ENCODE measurements around the gene CRTC3.
"Not testable (repeated sequence)": the region's sequence is repeated elsewhere in the genome, so short reads cannot be mapped to it uniquely, and the experiment has no call there.

The CRTC3 gene

GRCh38 chr15:90636993-90637392 is 107.3 kb downstream of the CRTC3 start:
- not testable (repeated sequence) for DNase-seq

GRCh38 chr15:90637693-90638092 is 108.0 kb downstream of the CRTC3 start:
- no peak for DNase-seq

GRCh38 chr15:90638201-90638691 is 108.5 kb downstream of the CRTC3 start:
- DNase-seq = no peak

GRCh38 chr15:90638963-90639362 is 109.2 kb downstream of the CRTC3 start:
- no peak for DNase-seq

- DNase-seq = no peak
Observed at GRCh38 chr15:90640862-90641261, 111.1 kb downstream of the CRTC3 start.

GRCh38 chr15:90641581-90642463 is 112.1 kb downstream of the CRTC3 start:
- no peak for DNase-seq

- DNase-seq = no peak
Observed at GRCh38 chr15:90642464-90643300, 113.0 kb downstream of the CRTC3 start.

GRCh38 chr15:90643301-90643632 is 113.5 kb downstream of the CRTC3 start:
- DNase-seq = no peak

DNA sequence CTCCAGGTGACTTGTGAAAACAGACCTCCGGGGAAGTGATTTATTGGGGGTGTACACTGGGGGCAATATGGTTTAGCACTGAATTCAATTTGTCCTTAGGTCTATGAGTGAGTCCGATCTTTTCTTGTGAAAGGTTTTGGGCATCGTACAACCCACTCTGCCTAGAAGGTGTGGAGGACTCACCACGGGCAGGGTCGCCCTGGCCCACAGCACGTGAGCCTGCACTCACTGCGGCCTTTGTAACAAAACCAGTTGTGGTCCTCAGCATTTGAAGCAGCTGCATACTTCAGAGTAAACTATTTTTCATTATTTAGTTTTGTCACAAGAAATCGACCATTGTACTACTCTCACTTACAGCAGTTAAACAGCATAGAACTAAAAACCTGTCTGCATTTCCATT is 114.8 kb downstream of the CRTC3 start:
- DNase-seq = no peak

GRCh38 chr15:90644952-90645725 is 115.4 kb downstream of the CRTC3 start:
- no peak for DNase-seq

DNA sequence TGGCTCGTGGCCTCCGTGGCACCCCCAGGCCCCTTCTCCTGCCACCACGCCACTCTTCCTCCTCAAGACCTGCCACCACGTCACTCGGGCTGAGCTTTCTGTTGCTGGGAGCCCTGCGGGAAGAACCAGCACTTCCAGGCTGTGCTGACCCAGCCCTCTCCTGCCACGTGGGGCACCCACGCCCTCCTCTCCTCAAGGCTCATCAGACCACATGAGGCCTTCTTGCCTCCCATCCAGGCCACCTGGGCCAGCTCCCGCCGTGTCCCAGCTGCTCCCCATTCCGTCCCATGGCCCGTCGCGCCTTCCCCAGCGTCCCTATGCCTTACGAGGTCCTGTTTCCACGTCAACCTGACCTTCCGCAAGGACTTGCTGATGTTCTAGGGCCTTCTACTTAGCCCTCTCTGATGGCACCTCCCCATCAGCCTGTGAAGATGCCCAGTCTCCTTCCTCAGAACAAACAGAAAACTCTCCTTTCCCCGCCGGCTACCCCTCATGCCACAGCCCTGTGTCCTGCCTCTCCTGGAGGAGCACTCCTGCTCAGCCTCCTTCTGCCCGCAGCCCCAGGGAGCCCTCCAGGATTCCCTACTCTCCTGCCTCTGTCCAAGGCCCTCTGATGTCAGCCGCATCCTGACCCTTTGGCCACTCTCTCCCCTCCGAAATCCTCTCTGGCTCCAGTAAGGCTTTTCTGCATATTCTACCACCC is 116.3 kb downstream of the CRTC3 start:
- no peak for DNase-seq

GRCh38 chr15:90646662-90647305 is 117.1 kb downstream of the CRTC3 start:
- no peak for DNase-seq

DNA sequence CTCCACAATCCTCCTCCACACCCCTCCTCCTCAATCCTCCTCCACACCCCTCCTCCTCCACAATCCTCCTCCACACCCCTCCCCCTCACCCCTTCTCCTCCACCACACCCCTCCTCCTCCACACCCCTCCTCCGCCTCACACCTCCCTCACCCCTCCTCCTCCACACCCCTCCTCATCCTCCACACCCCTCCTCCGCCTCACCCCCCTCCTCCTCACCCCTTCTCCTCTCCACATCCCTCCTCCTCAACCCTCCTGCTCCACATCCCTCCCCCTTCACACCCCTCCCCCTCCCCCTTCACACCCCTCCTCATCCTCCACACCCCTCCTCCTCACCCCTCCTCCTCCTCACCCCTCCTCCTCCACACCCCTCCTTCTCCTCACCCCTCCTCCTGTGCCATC is 117.6 kb downstream of the CRTC3 start:
- no peak for DNase-seq

- DNase-seq = no peak
Observed at GRCh38 chr15:90648137-90649070, 118.7 kb downstream of the CRTC3 start.

GRCh38 chr15:90650117-90650955 is 120.6 kb downstream of the CRTC3 start:
- DNase-seq = no peak

DNA sequence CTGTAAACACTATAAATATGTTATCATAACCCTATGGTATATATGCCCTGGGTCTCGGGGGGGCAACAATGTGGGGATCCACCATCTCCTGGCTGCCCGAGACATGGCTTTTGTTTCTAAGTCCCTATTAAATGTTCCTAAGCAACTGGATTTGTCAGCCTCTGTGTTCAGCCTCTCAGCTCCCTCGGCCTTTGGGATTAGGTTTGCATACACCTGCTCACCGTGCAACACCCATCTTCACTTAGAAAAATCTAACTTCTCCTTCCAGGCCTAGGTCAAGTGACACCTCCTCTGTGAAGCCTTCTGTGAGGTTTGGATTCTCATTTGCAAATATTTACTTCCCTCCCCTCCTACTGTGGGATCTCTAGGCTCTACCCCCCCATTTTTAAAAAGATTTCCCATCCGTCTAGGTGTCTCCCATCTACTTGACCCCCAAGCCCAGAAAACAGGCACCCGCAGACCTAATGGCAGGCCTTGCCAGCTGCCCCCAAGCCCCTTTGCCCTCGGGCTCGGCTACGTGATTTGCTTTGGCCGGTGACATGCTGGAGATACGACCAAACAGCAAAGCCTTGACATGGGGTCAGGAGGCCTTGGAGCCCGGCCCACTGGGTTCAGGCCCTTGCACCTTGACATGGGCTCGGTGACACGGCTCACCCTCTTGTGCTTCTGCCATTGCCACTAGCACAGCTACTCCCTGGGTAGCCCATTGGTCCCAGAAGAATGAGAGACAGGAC is 121.4 kb downstream of the CRTC3 start:
- no peak for DNase-seq

DNA sequence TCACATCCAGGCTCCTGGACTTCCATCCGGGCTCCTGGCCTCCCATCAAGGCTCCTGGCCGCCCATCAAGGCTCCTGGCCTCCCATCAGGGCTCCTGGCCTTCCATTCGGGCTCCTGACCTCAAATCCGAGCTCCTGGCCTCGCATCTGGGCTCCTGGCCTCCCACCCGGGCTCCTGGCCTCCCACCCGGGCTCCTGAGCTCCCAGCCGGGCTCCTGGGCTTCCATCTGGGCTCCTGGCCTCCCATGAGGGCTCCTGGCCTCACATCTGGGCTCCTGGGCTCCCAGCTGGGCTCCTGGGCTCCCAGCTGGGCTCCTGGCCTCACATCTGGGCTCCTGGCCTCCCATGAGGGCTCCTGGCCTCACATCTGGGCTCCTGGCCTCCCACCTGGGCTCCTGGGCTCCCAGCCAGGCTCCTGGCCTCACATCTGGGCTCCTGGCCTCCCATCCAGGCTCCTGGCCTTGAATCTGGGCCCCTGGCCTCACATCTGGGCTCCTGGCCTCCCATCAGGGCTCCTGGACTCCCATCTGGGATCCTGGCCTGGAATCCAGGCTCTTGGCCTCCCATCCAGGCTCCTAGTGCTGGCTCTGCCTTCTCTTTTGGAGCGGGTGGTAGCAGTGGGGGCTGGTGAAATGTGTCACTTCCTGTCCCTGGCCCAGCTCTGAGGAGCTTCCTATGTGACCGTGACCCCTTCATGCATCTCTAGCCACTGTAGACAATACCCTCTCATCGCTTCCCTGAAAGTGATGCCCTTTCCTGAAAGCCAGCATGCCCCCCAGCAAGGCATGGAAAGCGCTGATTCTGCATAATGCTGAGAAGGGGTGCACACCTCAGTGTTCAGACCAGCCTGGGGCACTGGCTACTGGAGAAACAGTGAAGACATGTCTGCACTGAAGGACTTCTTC is 124.8 kb downstream of the CRTC3 start:
- no peak for DNase-seq

Data from NCI-H510A (cell line).